ENCODE results near the gene TMEM215. TPM values are rescaled to one million over a fixed set of nuclear protein-coding genes. Genes with fewer than 3 reads are reported as not detected.
A peak's percentile ranks its signal among the peaks of the same experiment; 100 is the strongest.

TMEM215 gene, protein sequence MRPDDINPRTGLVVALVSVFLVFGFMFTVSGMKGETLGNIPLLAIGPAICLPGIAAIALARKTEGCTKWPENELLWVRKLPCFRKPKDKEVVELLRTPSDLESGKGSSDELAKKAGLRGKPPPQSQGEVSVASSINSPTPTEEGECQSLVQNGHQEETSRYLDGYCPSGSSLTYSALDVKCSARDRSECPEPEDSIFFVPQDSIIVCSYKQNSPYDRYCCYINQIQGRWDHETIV
- not detected in 2 replicates for polyA plus RNA-seq (2012; rRNA removed)
- under 0.01 and 0.01 TPM in 2 replicates for polyA plus RNA-seq (2012; cell fraction: cytosol; rRNA removed)
- not detected in 2 replicates for polyA plus RNA-seq (2012; cell fraction: nucleus; rRNA removed)

DNA sequence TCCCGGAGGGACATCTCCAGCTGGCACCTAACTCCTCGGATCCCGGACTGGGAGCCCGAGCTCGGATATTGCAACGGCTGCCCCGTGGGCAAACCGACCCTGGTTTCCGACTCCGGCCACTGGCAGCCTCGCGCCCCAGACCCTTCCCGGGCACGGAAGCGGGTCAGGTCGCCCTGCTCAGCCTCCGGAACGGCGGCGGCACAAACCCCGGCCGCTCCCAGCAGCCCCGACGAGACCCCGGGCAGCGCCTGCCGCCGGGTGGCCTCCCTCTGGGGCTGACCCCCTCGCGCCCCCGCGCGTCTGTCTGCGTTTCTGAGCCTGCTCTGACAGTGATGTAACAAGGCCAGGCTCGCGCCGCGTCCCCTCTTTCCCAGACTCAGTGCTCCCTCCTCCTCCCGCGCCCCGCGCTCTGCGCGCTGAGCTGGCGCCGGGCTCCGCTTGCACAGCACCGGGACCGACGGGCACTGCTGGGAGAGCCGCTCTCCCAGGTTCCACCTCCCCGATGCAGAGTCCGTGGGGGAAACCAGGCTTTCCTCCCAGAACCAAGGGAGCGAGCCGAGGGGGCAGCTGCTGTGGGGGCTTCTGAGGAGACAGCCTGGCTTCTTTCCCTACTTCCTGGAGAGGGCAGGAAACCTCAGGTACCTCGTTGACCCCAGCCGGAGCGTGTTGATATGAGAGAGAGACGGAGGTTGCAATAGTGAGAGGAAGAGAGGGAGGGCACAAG is at the start of gene TMEM215:
TMEM215 (plus strand) TSS at position 373 of the 724 bp plus-strand sequence. CDS start 644 bp downstream, outside the sequence.
- Histone ChIP-seq H3K9me3 (no peaks in the 10 kb centered on the region), H3K4me2 (peak within 1 kb of the TSS; percentile 33; the same call in 1 of the 2 replicates), H3K27me3 (ENCODE audit: insufficient read depth) (peaks cover 34% of the 10 kb centered on the region), H2AFZ (ENCODE audit: low read depth) (no peak within 1 kb of the TSS), H3K4me1 (ENCODE audit: control insufficient read depth in 1 of 2, insufficient read depth in 2 of 2, low read depth in 1 of 2, low read length in 1 of 2) (peaks cover 0 to 3% of the 10 kb centered on the region in 2 experiments; a peak in 2 of 4 replicates), H3K4me3 (ENCODE audit: low read depth in 2 of 2, low read length in 1 of 2) (peak within 1 kb of the TSS in 1 of 2 experiments; percentile 36; a peak in 1 of 4 replicates), H3K79me2 (ENCODE audit: insufficient read depth) (no peaks in the 10 kb centered on the region), H3F3A (replicated peaks; ENCODE audit: insufficient read depth) (no peaks in the 10 kb centered on the region), H3K9ac (no peak within 1 kb of the TSS), H3K9me2 (no peaks in the 10 kb centered on the region), H4K20me1 (ENCODE audit: insufficient read depth) (no peaks in the 10 kb centered on the region), H3K27ac (ENCODE audit: low read depth in 2 of 2, low read length in 1 of 2) (no peak within 1 kb of the TSS), H3K36me3 (replicated peaks in 1 of 2; ENCODE audit: control insufficient read depth in 1 of 2, insufficient read depth in 2 of 2, low read length in 1 of 2) (no peaks in the 10 kb centered on the region)
- WGBS (ENCODE audit: low lambda C conversion rate), result 2% methylated on average over 21 of the region's 59 CpGs
- TF ChIP-seq GATA2 (CRISPR knock-in tag; IDR thresholded peaks at IDR 0.05) (no peak), SMC3 (IDR thresholded peaks at IDR 0.05; ENCODE audit: low read depth, low read length) (0 out of 2 replicates have a peak, but pooled peaks have one; percentile 7), RAD21 (IDR thresholded peaks at IDR 0.05; ENCODE audit: low read length) (peak; percentile 29)
- DNase-seq, result peak; percentile 88
- CTCF ChIA-PET, result interaction anchor here (0.8 to 2.2 kb wide), 5 partner anchors 22 to 194 kb away, joined by 3 to 10 read pairs (median 3); no protein-coding TSS in a partner anchor
- POLR2A ChIA-PET, result no interaction called here

DNA sequence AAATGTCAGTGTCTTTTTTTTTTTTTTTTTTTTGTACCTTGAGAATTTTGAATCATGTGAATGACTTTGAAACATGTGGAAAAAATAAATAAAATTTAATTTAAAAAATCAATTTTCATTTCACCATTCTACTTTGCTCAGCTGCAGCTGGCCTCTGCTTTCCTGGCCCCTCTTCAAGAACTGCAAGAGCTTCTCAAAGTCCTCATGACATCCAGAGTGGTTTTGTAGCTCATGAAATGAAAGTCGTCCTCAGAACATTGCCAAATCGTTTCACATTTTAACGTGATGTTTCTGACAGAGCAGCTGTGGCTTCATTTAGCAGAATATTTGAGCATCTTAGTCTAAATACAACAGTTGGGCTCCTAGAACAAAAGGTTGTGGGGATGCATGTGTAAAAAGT is 47.9 kb upstream of the TMEM215 start:
- POLR2A ChIA-PET, result no interaction called here
- Histone ChIP-seq H3K9ac (no peak overlapping the region), H4K20me1 (ENCODE audit: insufficient read depth) (no peaks in the 10 kb centered on the region), H3K27ac (ENCODE audit: low read depth in 2 of 2, low read length in 1 of 2) (no peak overlapping the region), H3K27me3 (ENCODE audit: insufficient read depth) (no peaks in the 10 kb centered on the region), H3K9me3 (no peaks in the 10 kb centered on the region), H3F3A (replicated peaks; ENCODE audit: insufficient read depth) (no peaks in the 10 kb centered on the region), H3K4me2 (no peak overlapping the region), H3K4me1 (ENCODE audit: control insufficient read depth in 1 of 2, insufficient read depth in 2 of 2, low read depth in 1 of 2, low read length in 1 of 2) (no peaks in the 10 kb centered on the region), H3K9me2 (no peaks in the 10 kb centered on the region), H2AFZ (ENCODE audit: low read depth) (no peak overlapping the region), H3K4me3 (ENCODE audit: low read depth in 2 of 2, low read length in 1 of 2) (no peak overlapping the region), H3K79me2 (ENCODE audit: insufficient read depth) (no peaks in the 10 kb centered on the region), H3K36me3 (replicated peaks in 1 of 2; ENCODE audit: control insufficient read depth in 1 of 2, insufficient read depth in 2 of 2, low read length in 1 of 2) (no peaks in the 10 kb centered on the region)
- DNase-seq, result no peak
- 25% methylated on average over 3 of the region's 3 CpGs for WGBS (ENCODE audit: low lambda C conversion rate)
- CTCF ChIA-PET, result no interaction called here
- TF ChIP-seq TCF12 (IDR thresholded peaks at IDR 0.05) (no peak), POLR2AphosphoS5 (IDR thresholded peaks at IDR 0.05; ENCODE audit: low read depth, low read length) (no peak), JUND (IDR thresholded peaks at IDR 0.05) (no peak)
- TF ChIP-seq, protein P1, sequence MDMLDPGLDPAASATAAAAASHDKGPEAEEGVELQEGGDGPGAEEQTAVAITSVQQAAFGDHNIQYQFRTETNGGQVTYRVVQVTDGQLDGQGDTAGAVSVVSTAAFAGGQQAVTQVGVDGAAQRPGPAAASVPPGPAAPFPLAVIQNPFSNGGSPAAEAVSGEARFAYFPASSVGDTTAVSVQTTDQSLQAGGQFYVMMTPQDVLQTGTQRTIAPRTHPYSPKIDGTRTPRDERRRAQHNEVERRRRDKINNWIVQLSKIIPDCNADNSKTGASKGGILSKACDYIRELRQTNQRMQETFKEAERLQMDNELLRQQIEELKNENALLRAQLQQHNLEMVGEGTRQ (IDR thresholded peaks at IDR 0.05; ENCODE audit: borderline replicate concordance, low read depth, low read length), result no peak

DNA sequence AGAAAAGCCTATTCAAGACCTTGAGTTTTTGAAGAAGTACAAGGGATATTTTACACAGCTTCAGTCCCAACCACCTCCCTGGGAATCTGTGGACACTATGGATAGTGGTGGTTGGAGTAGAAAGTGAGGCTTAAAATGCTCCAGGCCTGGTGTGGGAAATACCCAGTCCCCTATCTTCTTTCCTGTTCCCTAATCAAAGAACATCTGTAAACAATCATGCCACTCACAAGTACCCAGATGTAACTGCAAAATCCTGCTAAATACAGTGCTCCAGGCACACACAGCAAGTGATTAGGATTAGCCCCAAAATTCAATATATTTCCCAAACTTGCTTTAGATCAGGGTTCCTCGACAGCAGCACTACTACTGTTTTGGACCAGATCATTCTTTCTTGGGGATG is 46.0 kb upstream of the TMEM215 start:
- Histone ChIP-seq H3K9me3 (no peaks in the 10 kb centered on the region), H3K27ac (ENCODE audit: low read depth in 2 of 2, low read length in 1 of 2) (no peak overlapping the region), H2AFZ (ENCODE audit: low read depth) (no peak overlapping the region), H3K36me3 (replicated peaks in 1 of 2; ENCODE audit: control insufficient read depth in 1 of 2, insufficient read depth in 2 of 2, low read length in 1 of 2) (no peaks in the 10 kb centered on the region), H3K9me2 (no peaks in the 10 kb centered on the region), H3K9ac (no peak overlapping the region), H4K20me1 (ENCODE audit: insufficient read depth) (no peaks in the 10 kb centered on the region), H3F3A (replicated peaks; ENCODE audit: insufficient read depth) (no peaks in the 10 kb centered on the region), H3K79me2 (ENCODE audit: insufficient read depth) (no peaks in the 10 kb centered on the region), H3K27me3 (ENCODE audit: insufficient read depth) (no peaks in the 10 kb centered on the region), H3K4me1 (ENCODE audit: control insufficient read depth in 1 of 2, insufficient read depth in 2 of 2, low read depth in 1 of 2, low read length in 1 of 2) (no peaks in the 10 kb centered on the region), H3K4me2 (no peak overlapping the region), H3K4me3 (ENCODE audit: low read depth in 2 of 2, low read length in 1 of 2) (no peak overlapping the region)
- POLR2A ChIA-PET, result no interaction called here
- 0% methylated on average over 1 of the region's 1 CpG for WGBS (ENCODE audit: low lambda C conversion rate)
- DNase-seq, result peak; percentile 50
- CTCF ChIA-PET, result no interaction called here
- no peak for TF ChIP-seq POLR2AphosphoS5 (IDR thresholded peaks at IDR 0.05; ENCODE audit: low read depth, low read length)
- no peak for TF ChIP-seq ELF1 (IDR thresholded peaks at IDR 0.05)
- no peak for TF ChIP-seq GABPA (IDR thresholded peaks at IDR 0.05; ENCODE audit: low read depth)
- no peak for TF ChIP-seq TCF12 (IDR thresholded peaks at IDR 0.05)
- TF ChIP-seq CHD2 (IDR thresholded peaks at IDR 0.05; ENCODE audit: low read length, partially characterized antibody), result no peak
- TF ChIP-seq RFX5 (IDR thresholded peaks at IDR 0.05; ENCODE audit: low read length), result no peak
- TF ChIP-seq FOXM1 (IDR thresholded peaks at IDR 0.05; ENCODE audit: low read depth), result no peak
- TF ChIP-seq, protein P2, sequence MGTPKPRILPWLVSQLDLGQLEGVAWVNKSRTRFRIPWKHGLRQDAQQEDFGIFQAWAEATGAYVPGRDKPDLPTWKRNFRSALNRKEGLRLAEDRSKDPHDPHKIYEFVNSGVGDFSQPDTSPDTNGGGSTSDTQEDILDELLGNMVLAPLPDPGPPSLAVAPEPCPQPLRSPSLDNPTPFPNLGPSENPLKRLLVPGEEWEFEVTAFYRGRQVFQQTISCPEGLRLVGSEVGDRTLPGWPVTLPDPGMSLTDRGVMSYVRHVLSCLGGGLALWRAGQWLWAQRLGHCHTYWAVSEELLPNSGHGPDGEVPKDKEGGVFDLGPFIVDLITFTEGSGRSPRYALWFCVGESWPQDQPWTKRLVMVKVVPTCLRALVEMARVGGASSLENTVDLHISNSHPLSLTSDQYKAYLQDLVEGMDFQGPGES (IDR thresholded peaks at IDR 0.05; ENCODE audit: low read depth, low read length), result no peak
- no peak for TF ChIP-seq RAD21 (IDR thresholded peaks at IDR 0.05; ENCODE audit: low read length)
- TF ChIP-seq, protein P3, sequence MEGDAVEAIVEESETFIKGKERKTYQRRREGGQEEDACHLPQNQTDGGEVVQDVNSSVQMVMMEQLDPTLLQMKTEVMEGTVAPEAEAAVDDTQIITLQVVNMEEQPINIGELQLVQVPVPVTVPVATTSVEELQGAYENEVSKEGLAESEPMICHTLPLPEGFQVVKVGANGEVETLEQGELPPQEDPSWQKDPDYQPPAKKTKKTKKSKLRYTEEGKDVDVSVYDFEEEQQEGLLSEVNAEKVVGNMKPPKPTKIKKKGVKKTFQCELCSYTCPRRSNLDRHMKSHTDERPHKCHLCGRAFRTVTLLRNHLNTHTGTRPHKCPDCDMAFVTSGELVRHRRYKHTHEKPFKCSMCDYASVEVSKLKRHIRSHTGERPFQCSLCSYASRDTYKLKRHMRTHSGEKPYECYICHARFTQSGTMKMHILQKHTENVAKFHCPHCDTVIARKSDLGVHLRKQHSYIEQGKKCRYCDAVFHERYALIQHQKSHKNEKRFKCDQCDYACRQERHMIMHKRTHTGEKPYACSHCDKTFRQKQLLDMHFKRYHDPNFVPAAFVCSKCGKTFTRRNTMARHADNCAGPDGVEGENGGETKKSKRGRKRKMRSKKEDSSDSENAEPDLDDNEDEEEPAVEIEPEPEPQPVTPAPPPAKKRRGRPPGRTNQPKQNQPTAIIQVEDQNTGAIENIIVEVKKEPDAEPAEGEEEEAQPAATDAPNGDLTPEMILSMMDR (IDR thresholded peaks at IDR 0.05), result no peak
- TF ChIP-seq SIN3A (IDR thresholded peaks at IDR 0.05; ENCODE audit: borderline replicate concordance, low read depth, low read length), result no peak
- TF ChIP-seq YY1 (IDR thresholded peaks at IDR 0.05; ENCODE audit: low read depth), result no peak
- no peak for TF ChIP-seq SMC3 (IDR thresholded peaks at IDR 0.05; ENCODE audit: low read depth, low read length)
